Hepatic stellate cell (primary cell): ENCODE data around the gene DGUOK.

Experiments
- DNase-seq: peaks from one replicate; pipeline ENCODE4 v3.0.0; 2011; ENCODE audit warnings: low spot score

DGUOK gene

GRCh38 chr2:73981081-73982001, 54.7 kb downstream of the DGUOK start:
- peak; percentile 57 for DNase-seq

GRCh38 chr2:73982140-73982617, 55.5 kb downstream of the DGUOK start:
- DNase-seq, result peak; percentile 65

DNA sequence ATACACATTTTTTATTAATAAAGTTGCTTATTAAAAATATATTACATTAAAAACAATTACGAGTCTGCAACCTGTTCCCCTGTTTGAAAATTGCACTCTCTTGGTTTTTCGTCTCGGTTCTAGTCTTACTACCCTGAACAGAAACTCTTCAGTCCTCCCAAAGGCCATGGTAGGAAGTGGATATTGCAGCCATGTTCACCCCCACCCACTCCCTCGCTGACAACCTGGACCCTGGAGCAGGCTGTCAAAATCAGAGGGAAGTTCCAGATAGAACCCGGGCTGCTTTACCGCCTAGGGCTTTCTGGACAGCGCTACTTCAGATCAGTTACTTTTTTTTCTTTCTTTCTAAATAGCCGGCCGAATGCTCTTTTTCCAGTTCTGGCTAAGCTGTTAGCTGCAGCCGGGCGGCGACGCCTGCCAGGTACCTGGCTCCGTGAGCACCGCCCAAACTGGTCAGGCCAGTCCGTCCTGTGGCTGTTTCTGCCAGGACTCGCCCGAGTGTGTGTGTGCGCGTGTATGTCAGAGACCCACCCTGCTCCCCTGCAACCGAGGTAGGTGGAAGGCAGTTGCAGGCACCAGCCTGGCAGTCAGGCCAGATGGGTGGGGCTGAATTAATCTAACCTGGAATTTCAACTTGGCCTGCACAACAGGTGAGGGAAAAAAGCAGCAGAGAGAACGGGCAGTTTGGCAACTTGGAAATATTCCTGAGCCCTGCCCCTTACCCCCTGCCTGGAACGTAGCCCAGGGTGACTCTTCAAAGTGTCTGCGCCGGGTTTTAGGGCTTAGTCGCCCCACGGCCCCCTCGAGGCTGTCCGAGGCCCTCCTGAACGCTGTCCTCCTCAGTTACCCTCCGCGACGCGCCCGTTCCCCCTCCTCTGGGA, 56.9 kb downstream of the DGUOK start:
- no peak for DNase-seq

- DNase-seq, result peak; percentile 32
Observed at GRCh38 chr2:73984203-73984921, 57.7 kb downstream of the DGUOK start, which contains the start of gene TET3. Gene TET3 (plus strand): TSS chr2:73984910. CDS start chr2:73986404, 1,494 bp downstream.

GRCh38 chr2:73984922-73985307, 58.2 kb downstream of the DGUOK start:
- DNase-seq, result peak; percentile 35

- DNase-seq, result peak; percentile 36
Observed at GRCh38 chr2:73985308-73986084, 58.8 kb downstream of the DGUOK start.

DNA sequence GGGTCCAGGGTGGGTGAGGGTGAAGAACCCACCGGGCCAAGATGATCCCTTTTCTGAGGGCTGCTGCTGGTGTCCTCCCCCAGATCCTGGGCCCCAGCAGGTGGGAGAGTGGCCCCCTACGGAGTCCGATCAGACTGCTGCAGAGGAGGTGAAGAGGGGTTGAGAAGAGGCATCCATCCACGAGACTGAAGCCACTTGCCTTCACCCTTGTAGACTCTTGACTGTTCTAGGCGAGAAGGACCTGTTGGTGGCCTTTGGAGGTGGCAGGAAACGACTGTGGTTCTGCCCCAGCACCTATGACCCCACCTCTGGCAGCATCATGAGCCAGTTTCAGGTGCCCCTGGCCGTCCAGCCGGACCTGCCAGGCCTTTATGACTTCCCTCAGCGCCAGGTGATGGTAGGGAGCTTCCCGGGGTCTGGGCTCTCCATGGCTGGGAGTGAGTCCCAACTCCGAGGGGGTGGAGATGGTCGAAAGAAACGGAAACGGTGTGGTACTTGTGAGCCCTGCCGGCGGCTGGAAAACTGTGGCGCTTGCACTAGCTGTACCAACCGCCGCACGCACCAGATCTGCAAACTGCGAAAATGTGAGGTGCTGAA, 59.5 kb downstream of the DGUOK start:
- DNase-seq, result no peak

DNA sequence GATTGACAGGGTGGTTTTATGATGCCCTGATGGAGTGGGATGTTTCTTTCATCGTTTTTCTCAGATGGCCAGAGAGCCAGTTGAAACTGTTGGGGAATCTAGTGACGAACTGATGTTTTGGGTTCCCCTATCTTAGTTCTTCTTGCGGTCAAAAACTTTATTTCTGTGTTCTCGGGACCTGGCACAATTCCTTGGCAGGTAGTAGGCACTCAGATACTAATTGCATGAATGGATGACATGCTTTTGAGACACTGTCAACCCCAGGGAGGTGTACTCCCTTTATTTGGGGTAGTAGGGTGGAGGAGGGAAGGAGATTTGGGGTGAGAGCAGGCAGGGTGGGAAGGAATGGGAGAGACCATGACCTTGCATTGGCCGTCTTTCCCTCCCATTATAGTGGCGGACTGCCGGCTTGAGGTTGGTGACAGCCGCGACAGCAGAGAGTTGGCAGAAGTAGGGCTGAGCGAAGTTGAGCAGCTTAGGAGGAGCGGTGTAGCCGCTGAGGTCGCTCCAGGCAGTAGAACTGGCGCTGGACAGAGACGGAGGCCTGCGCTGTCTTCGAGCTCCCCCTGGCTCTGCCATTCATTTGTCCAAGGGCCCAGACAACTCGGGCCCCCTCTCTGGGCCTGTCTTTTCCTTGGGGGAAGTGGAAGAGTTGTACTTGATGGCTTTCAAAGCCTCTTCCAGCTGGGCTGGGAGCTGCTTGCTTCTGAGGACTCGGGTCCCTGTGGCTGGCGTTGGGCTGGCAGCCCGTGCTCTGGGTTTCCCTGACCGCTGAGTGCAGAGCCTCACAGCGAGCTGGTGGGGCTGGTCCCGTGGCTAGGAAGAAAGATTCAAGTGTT, 60.6 kb downstream of the DGUOK start:
- DNase-seq, result no peak

GRCh38 chr2:73987948-73988700, 61.4 kb downstream of the DGUOK start:
- no peak for DNase-seq

DNA sequence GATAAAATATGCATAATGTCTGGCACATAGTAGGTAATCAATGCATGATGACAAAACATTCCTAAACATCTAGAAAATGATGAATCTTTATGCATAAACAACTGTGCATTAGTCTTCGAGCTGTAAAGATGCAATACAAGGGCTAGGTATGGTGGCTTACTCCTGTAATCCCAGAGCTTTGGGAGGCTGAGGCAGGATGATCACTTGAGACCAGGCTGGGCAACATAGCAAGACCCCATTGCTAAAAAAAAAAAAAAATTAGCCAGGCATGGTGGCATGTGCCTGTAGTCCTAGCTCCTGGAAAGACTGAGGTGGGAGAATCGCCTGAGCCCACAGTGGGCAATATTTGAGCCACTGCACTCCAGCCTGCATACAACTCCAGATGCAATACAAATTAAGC, 63.3 kb downstream of the DGUOK start:
- no peak for DNase-seq

DNA sequence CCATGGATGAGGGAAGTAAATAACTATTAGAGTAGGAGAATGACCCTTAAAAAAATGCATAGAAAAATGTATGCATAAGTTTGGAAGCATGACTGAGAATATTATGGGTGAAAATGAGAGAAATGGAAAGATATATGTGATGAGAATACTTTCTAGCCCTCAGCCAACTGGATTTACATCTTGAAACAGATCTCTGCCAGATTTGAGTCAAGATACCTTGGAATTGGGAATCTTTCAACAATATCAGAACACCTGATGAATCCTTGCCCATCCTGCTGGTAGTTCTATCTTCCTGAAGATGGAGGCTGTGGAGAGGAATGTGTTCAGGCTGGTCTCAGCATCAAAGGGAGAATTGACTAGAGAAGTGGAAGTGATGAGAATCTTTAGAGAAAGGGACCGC, 63.9 kb downstream of the DGUOK start:
- DNase-seq, result no peak

DNA sequence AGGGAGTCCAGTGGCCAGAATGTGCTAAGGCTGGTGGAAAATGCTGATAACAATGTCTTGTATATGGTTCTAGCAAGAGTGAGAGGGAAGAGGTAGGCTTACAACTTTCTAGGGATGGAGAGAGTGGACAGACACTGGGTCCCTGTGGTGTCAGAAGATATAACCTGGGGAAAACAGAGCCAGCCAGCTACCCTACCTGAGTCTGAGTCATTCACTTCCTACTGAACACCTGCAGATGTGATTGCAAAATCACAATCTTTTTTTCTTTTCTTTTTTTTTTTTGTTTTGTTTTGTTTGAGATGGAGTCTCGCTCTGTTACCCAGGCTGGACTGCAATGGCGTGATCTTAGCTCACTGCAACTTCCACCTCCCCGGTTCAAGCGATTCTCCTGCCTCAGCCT, 65.4 kb downstream of the DGUOK start:
- DNase-seq, result no peak

DNA sequence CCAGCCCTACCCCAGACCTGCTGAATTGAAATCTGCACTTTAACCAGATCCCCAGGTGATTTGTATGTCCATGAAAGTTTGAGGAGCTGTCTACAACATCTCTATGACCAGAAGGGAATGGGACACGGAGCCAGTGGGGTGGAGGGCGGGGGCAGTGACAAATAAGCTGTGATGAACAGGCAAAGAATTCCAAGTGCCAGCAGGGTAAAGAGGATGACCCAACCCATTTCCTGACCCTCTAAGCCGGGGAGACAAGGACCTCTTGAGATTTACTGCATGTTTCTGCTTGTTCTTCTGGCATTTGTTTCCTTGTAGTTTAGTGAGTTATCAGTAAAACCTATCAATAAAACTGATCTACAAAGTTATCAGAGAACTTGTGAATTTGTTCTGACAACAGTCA, 66.7 kb downstream of the DGUOK start:
- no peak for DNase-seq

DNA sequence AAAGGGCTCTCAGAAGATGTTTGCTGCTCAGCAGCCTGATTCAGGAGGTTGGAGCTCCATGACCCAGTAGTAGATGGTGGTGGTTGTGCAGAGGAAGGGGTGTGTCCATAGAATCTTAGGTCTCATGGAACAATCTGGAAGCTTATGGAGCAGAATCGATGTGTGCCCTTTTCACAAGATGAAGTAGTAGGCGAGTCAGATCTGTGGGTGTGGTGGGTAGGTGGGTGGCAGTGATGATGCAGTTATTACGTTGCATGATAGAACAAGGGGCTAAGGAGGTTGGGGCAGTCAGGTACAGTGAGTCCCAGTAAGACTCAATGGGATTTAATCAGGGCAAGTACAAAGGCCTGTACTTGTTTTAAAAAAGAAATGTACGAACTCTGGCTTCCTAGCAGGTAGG, 67.1 kb downstream of the DGUOK start:
- DNase-seq, result no peak

DNA sequence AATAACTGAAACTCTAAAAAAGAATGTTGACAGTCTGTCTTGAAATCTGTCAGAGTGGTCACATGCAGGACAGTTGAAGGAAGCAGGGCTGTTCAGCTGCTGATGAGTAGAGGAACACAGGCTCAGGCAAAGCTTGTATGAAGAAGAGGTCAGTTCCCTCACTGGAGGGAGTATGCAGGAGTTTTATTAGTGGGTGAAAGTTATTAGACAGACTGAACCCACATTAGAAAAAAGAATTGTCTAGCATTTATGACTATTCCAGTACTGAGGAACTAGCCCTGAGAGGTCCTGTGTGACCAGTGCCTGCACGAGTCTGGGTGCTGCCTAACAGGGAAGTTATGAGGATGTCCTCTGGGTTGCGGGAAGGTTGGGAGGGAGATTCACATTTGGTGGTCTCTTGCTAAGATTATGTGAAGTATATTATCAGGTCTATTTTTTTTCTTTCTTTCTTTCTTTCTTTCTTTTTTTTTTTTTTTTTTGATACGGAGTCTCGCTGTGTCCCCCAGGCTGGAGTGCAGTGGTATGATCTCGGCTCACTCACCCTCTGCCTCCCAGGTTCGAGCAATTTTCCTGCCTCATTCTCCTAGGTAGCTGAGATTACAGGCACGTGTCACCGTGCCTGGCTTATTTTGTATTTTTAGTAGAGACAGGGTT, 67.6 kb downstream of the DGUOK start:
- no peak for DNase-seq

GRCh38 chr2:73995810-73996209, 69.1 kb downstream of the DGUOK start:
- DNase-seq, result no peak

GRCh38 chr2:73997813-73998212, 71.1 kb downstream of the DGUOK start:
- no peak for DNase-seq

DNA sequence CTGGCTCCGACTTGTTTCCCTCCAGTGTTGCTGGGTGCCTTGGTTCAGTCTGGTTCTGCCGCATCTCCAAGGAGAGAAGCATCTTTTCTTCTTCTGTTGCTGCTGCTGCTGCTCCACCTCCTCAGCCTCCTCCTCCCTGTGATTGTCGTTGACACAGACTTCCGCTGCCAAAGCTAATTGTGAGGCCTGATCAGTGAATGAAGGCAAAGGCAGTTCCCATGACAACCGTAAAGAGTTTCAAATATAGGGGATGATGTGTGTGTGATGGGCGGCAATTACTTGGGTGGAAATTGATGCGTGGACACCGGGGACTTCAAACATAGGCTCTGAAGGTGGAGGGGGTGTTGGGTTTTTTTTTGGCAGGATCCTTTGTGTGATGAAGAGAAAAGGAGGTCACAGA, 71.8 kb downstream of the DGUOK start:
- no peak for DNase-seq

- no peak for DNase-seq
Observed at GRCh38 chr2:73998933-73999332, 72.3 kb downstream of the DGUOK start.
